ENCODE results near the gene STX1A. TPM values are rescaled to one million over a fixed set of nuclear protein-coding genes. Genes with fewer than 3 reads are reported as not detected.
"Not testable (repeated sequence)": the region's sequence is repeated elsewhere in the genome, so short reads cannot be mapped to it uniquely, and the experiment has no call there.

STX1A gene
- total RNA-seq, 1 experiment from 2014 or later: 20.4 TPM

DNA sequence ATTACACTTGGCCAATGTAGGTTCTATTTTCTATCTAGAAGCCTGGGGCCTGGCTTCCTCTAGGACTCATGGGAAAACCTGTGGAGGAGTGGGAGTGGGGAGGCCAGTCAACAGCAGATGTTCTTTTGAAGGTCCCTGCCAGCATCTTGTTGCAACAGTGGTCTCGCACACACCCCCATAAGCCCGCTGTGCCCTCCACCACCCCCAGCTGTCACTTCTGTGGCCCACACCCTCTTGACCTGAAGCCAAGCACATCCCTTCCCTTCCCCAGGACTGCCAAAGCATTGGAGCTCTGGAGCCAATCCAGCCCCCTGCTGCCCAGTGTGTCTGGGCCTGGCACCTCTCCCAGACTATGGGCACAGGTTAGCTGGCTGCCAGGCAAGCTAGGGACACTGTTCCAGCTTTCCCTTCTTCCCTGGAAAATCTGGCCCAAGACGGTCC is 1.9 kb upstream of the STX1A start:
- ChIA-PET POLR2A (no interaction called here), CTCF (interaction anchor here (0.9 to 1.2 kb wide), 2 partner anchors 37 to 114 kb away, joined by 4 read pairs; no protein-coding TSS in a partner anchor)
- Mint-ChIP-seq H3K9me3 (no peaks in the 10 kb centered on the region), H3K27ac (no peak overlapping the region), H3K4me3 (no peak overlapping the region), H3K36me3 (no peaks in the 10 kb centered on the region), H3K4me1 (no peaks in the 10 kb centered on the region), H3K27me3 (ENCODE audit: low read depth) (peaks cover 42% of the 10 kb centered on the region)
- ATAC-seq (no peak), DNase-seq (ENCODE audit: low spot score) (no peak)
- no peak for TF ChIP-seq NFYB (CRISPR knock-in tag; conservative IDR thresholded peaks at IDR 0.05; ENCODE audit: low read depth)
- TF ChIP-seq MYBL2 (CRISPR knock-in tag; IDR thresholded peaks at IDR 0.05): no peak
- TF ChIP-seq E2F5 (CRISPR knock-in tag; IDR thresholded peaks at IDR 0.05): no peak
- no peak for TF ChIP-seq ATF2 (CRISPR knock-in tag; IDR thresholded peaks at IDR 0.05; ENCODE audit: borderline replicate concordance, low read depth)
- TF ChIP-seq TEAD4 (CRISPR knock-in tag; IDR thresholded peaks at IDR 0.05): no peak
- TF ChIP-seq, protein P1, sequence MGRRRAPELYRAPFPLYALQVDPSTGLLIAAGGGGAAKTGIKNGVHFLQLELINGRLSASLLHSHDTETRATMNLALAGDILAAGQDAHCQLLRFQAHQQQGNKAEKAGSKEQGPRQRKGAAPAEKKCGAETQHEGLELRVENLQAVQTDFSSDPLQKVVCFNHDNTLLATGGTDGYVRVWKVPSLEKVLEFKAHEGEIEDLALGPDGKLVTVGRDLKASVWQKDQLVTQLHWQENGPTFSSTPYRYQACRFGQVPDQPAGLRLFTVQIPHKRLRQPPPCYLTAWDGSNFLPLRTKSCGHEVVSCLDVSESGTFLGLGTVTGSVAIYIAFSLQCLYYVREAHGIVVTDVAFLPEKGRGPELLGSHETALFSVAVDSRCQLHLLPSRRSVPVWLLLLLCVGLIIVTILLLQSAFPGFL (CRISPR knock-in tag; IDR thresholded peaks at IDR 0.05; ENCODE audit: borderline replicate concordance): no peak
- TF ChIP-seq AR (CRISPR knock-in tag; IDR thresholded peaks at IDR 0.05): no peak
- no peak for TF ChIP-seq CTCF (IDR thresholded peaks at IDR 0.05)
- TF ChIP-seq MXD4 (CRISPR knock-in tag; IDR thresholded peaks at IDR 0.05; ENCODE audit: borderline replicate concordance): no peak
- TF ChIP-seq, protein P2, sequence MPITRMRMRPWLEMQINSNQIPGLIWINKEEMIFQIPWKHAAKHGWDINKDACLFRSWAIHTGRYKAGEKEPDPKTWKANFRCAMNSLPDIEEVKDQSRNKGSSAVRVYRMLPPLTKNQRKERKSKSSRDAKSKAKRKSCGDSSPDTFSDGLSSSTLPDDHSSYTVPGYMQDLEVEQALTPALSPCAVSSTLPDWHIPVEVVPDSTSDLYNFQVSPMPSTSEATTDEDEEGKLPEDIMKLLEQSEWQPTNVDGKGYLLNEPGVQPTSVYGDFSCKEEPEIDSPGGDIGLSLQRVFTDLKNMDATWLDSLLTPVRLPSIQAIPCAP (CRISPR knock-in tag; IDR thresholded peaks at IDR 0.05): no peak
- TF ChIP-seq E2F4 (CRISPR knock-in tag; IDR thresholded peaks at IDR 0.05; ENCODE audit: borderline replicate concordance, low read depth): no peak
- no peak for TF ChIP-seq ZNF121 (CRISPR knock-in tag; IDR thresholded peaks at IDR 0.05)
- TF ChIP-seq ATF6 (CRISPR knock-in tag; IDR thresholded peaks at IDR 0.05): no peak
- TF ChIP-seq, protein P3, sequence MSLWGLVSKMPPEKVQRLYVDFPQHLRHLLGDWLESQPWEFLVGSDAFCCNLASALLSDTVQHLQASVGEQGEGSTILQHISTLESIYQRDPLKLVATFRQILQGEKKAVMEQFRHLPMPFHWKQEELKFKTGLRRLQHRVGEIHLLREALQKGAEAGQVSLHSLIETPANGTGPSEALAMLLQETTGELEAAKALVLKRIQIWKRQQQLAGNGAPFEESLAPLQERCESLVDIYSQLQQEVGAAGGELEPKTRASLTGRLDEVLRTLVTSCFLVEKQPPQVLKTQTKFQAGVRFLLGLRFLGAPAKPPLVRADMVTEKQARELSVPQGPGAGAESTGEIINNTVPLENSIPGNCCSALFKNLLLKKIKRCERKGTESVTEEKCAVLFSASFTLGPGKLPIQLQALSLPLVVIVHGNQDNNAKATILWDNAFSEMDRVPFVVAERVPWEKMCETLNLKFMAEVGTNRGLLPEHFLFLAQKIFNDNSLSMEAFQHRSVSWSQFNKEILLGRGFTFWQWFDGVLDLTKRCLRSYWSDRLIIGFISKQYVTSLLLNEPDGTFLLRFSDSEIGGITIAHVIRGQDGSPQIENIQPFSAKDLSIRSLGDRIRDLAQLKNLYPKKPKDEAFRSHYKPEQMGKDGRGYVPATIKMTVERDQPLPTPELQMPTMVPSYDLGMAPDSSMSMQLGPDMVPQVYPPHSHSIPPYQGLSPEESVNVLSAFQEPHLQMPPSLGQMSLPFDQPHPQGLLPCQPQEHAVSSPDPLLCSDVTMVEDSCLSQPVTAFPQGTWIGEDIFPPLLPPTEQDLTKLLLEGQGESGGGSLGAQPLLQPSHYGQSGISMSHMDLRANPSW (CRISPR knock-in tag; conservative IDR thresholded peaks at IDR 0.05; ENCODE audit: low read depth): no peak

DNA sequence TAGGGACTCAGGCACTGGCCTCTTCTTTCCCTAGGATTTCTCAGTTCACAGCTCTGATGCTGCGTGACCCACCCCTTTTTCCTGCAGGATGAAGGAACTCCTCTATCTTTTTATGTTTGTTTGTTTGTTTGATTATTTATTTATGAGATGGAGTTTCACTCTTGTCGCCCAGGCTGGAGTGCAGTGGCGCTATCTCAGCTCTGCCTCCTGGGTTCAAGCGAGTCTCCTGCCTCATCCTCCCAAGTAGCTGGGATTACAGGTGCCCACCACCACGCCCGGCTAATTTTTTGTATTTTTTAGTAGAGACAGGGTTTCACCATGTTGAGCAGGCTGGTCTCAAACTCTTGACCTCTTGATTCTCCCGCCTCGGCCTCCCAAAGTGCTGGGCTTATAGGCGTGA is 974 bp upstream of the STX1A start:
- DNase-seq (ENCODE audit: low spot score); H3K9me3 Mint-ChIP-seq; H3K27ac Mint-ChIP-seq; POLR2A ChIA-PET; H3K4me1 Mint-ChIP-seq; ATAC-seq; H3K36me3 Mint-ChIP-seq: not testable (repeated sequence)
- H3K27me3 Mint-ChIP-seq (ENCODE audit: low read depth): peaks cover 42% of the 10 kb centered on the region
- H3K4me3 Mint-ChIP-seq: peak overlapping the region; percentile 64
- CTCF ChIA-PET: interaction anchor here (1.2 to 2.0 kb wide), 7 partner anchors 8 to 114 kb away, joined by 4 to 18 read pairs (median 4); no protein-coding TSS in a partner anchor
